ELF-1 (cell line): Measurements from ENCODE around the gene PLA2G7.
"Not testable (repeated sequence)": the region's sequence is repeated elsewhere in the genome, so short reads cannot be mapped to it uniquely, and the experiment has no call there.

Experiments
- DNase-seq: peaks from one replicate; pipeline ENCODE4 v3.0.0-alpha.2; 2016; ENCODE audit warnings: low read depth, low spot score

PLA2G7 gene

GRCh38 chr6:46748940-46749503 is 13.8 kb upstream of the PLA2G7 start:
- peak; percentile 8 for DNase-seq

GRCh38 chr6:46746696-46747095 is 11.5 kb upstream of the PLA2G7 start, which contains the start of gene ANKRD66:
Gene ANKRD66 (plus strand): TSS chr6:46746933. CDS start chr6:46751949, 5,016 bp downstream.
- DNase-seq: no peak

GRCh38 chr6:46745973-46746372 is 10.8 kb upstream of the PLA2G7 start:
- DNase-seq: no peak

- DNase-seq: not testable (repeated sequence)
These were observed 9.1 kb upstream of the PLA2G7 start for GRCh38 chr6:46744159-46744725.

- DNase-seq: no peak
These were observed 8.4 kb upstream of the PLA2G7 start for GRCh38 chr6:46743425-46744158.

GRCh38 chr6:46741910-46742309 is 6.7 kb upstream of the PLA2G7 start:
- DNase-seq: no peak

GRCh38 chr6:46741482-46741881 is 6.3 kb upstream of the PLA2G7 start:
- no peak for DNase-seq

- no peak for DNase-seq
These were observed 1.7 kb upstream of the PLA2G7 start for GRCh38 chr6:46736906-46737305.

- DNase-seq: no peak
These were observed 501 bp upstream of the PLA2G7 start for GRCh38 chr6:46735720-46736031.

- peak; percentile 3 for DNase-seq
These were observed 1.8 kb downstream of the PLA2G7 start for GRCh38 chr6:46733341-46733801.

- no peak for DNase-seq
These were observed 4.2 kb downstream of the PLA2G7 start for GRCh38 chr6:46730921-46731461.

GRCh38 chr6:46729787-46730326 is 5.3 kb downstream of the PLA2G7 start:
- no peak for DNase-seq

- DNase-seq: no peak
These were observed 14.8 kb downstream of the PLA2G7 start for GRCh38 chr6:46720401-46720800.

GRCh38 chr6:46719099-46719498 is 16.1 kb downstream of the PLA2G7 start:
- DNase-seq: no peak

GRCh38 chr6:46715141-46715540 is 20.0 kb downstream of the PLA2G7 start:
- no peak for DNase-seq

- no peak for DNase-seq
These were observed 23.7 kb downstream of the PLA2G7 start for GRCh38 chr6:46711491-46711890.

GRCh38 chr6:46706464-46706863 is 28.7 kb downstream of the PLA2G7 start:
- DNase-seq: no peak

GRCh38 chr6:46704562-46704961 is 30.6 kb downstream of the PLA2G7 start:
- no peak for DNase-seq

GRCh38 chr6:46699970-46700369 is 35.2 kb downstream of the PLA2G7 start:
- DNase-seq: no peak

GRCh38 chr6:46690911-46691451 is 44.2 kb downstream of the PLA2G7 start:
- DNase-seq: no peak

GRCh38 chr6:46690141-46690755 is 44.9 kb downstream of the PLA2G7 start:
- no peak for DNase-seq

- no peak for DNase-seq
These were observed 45.5 kb downstream of the PLA2G7 start for GRCh38 chr6:46689657-46690056.
